ENCODE measurements around the gene PRICKLE2.

Gene PRICKLE2

GRCh38 chr3:64228110-64228509, 2.8 kb upstream of the PRICKLE2 start:
- TF ChIP-seq, protein P1, sequence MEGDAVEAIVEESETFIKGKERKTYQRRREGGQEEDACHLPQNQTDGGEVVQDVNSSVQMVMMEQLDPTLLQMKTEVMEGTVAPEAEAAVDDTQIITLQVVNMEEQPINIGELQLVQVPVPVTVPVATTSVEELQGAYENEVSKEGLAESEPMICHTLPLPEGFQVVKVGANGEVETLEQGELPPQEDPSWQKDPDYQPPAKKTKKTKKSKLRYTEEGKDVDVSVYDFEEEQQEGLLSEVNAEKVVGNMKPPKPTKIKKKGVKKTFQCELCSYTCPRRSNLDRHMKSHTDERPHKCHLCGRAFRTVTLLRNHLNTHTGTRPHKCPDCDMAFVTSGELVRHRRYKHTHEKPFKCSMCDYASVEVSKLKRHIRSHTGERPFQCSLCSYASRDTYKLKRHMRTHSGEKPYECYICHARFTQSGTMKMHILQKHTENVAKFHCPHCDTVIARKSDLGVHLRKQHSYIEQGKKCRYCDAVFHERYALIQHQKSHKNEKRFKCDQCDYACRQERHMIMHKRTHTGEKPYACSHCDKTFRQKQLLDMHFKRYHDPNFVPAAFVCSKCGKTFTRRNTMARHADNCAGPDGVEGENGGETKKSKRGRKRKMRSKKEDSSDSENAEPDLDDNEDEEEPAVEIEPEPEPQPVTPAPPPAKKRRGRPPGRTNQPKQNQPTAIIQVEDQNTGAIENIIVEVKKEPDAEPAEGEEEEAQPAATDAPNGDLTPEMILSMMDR (conservative IDR thresholded peaks at IDR 0.05; ENCODE audit: low read depth, low read length), result no peak
- H3K4me3 ChIP-seq (ENCODE audit: low read length), result no peak overlapping the region
- no peak for DNase-seq (ENCODE audit: low read depth)

- DNase-seq (ENCODE audit: low read depth), result no peak
- H3K4me3 ChIP-seq (ENCODE audit: low read length), result no peak overlapping the region
- TF ChIP-seq, protein P1 (conservative IDR thresholded peaks at IDR 0.05; ENCODE audit: low read depth, low read length), result no peak
These were observed 1.5 kb upstream of the PRICKLE2 start for GRCh38 chr3:64226730-64227129.

- peak overlapping the region; percentile 37 for H3K4me3 ChIP-seq (ENCODE audit: low read length)
- TF ChIP-seq, protein P1 (conservative IDR thresholded peaks at IDR 0.05; ENCODE audit: low read depth, low read length), result no peak
These were observed 631 bp upstream of the PRICKLE2 start for GRCh38 chr3:64225695-64226499.

GRCh38 chr3:64223791-64224745, 1.2 kb downstream of the PRICKLE2 start:
- peak overlapping the region; percentile 37 for H3K4me3 ChIP-seq (ENCODE audit: low read length)
- TF ChIP-seq, protein P1 (conservative IDR thresholded peaks at IDR 0.05; ENCODE audit: low read depth, low read length), result no peak
- no peak for DNase-seq (ENCODE audit: low read depth)

More at GRCh38 chr3:64225695-64226499, 631 bp upstream of the PRICKLE2 start:
- no peak for DNase-seq (ENCODE audit: low read depth)

DNA sequence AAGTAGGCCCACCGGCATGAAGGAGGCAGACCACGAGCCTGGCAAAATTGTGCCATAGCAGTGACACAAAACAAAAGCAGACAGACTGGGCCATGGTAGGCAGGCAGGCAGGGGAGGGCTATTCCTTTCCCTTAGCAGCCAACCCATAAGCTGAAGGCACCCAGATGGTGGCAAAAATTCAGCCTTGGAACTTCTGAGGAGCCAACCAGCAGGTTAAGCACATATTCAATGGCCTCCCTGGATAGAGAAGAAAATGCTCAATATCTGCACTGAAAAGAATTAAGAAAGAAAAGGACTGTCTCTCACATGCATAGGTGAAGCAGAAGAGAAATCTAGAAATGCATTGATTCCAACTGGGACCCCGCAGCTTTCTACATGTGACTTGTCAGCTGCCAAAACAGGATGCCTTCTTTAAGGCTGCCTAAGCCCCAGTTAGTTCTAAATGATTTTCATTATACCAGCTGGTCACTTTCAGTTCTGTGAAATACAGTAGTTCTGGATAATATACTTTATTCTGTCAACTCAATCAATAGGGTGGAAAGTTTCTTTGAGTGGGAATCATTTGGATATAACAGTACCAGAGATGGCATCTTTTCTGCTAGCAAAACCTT, 2.7 kb downstream of the PRICKLE2 start:
- TF ChIP-seq, protein P1 (conservative IDR thresholded peaks at IDR 0.05; ENCODE audit: low read depth, low read length), result no peak
- H3K4me3 ChIP-seq (ENCODE audit: low read length), result no peak overlapping the region
- DNase-seq (ENCODE audit: low read depth), result no peak

GRCh38 chr3:64221571-64222257, 3.6 kb downstream of the PRICKLE2 start:
- H3K4me3 ChIP-seq (ENCODE audit: low read length), result no peak overlapping the region
- TF ChIP-seq, protein P1 (conservative IDR thresholded peaks at IDR 0.05; ENCODE audit: low read depth, low read length), result peak; percentile 10
- DNase-seq (ENCODE audit: low read depth), result no peak
